Measurements from ENCODE around the gene MED31.

- TF ChIP-seq CTCF (IDR thresholded peaks at IDR 0.05; ENCODE audit: extremely low read depth in 1 of 2, insufficient read depth in 1 of 2, low read depth in 1 of 2, low read length in 2 of 2), result no peak
- no peak for TF ChIP-seq EZH2 (IDR thresholded peaks at IDR 0.05; ENCODE audit: borderline replicate concordance, low read depth, low read length, severe bottlenecking)
- TF ChIP-seq POLR2A (IDR thresholded peaks at IDR 0.05; ENCODE audit: low read depth, low read length), result no peak
- TF ChIP-seq MYC (IDR thresholded peaks at IDR 0.05; ENCODE audit: low read depth, low read length), result no peak
- no peak for TF ChIP-seq POLR2AphosphoS5 (IDR thresholded peaks at IDR 0.05; ENCODE audit: insufficient read depth, low read depth, low read length)
Observed at GRCh38 chr17:6668219-6668618, 16.8 kb upstream of the MED31 start.

All from endothelial cell of umbilical vein (primary cell).